NCI-H526 (cell line): ENCODE measurements around the gene AKNA.

Source experiments
- DNase-seq, 2 experiments: peaks; one replicate each; lab custom pipeline; 2025; lab: John Stamatoyannopoulos, UW

Gene AKNA

DNA sequence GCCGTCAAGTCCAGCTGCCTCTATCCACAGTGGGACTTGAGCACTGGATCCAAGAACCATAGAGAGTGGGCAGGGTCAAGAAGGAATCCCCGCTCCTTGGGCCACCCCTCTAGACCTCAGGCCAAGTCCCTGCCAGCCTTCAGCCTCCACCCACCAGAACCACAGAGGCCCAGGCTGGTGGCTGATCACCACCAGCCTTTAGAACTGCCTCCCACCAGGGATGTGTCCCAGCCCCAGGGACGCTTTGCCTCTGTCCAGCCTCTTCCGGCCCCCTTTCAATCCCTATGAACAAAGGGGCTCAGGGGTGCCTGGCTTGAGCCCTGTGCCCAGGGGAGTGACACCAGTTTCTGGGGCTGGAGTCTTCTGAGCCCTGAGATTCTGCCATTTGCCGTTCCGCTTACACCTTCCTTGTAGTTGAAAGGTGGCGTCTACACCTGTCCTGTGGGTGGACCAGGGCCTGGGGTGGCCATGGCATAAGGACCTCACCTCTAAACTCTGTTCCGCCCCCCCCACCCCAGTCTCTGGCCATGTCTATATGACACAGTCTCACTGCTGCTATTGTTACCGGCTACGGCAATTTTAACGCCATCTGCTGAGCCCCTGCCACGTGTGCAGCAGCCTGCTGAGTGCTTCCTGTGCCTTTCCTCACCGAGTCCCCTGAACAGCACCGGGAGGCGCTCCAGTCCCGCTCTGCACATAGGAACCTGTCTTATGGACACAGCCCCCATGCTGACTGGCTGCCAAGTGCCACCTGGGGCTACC is 100.6 kb downstream of the AKNA start:
- DNase-seq = no peak

GRCh38 chr9:114286146-114286679 is 101.6 kb downstream of the AKNA start:
- no peak for DNase-seq

DNA sequence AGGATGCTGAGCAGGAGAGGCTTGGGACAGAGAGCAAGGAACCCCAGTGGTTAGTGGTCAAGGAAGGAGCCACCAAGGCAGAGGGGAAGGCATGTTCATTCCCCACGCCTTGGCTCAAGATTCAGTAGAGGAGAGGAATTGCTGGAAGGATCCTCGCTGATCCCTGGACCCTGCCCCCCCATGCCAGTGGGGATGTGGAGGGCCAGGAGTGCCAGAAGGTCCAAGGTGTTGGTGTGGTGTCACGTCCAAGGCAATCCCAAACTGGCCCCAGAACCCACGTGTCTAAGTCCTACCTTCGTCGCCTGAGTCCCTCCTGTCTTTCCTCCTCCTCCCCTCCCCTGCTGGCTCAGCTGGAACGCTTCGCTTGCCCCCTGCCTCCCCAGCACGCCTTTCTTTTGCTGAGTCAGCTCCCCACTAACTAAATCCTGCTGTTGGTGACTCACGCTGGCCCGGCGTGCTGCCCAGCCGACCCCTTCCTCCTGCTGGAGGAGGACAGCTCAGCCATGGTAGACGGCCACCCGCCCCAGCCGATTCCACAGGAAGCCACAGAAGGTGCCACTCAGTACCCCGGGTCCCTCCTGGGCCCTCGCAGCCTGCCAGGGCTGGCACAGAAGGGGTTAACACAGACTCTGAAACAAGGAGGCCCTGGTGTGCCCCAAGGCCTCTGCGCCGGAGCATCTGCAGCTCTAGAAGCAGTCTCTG is 102.5 kb downstream of the AKNA start:
- DNase-seq = no peak

- DNase-seq = no peak
These were observed 103.3 kb downstream of the AKNA start for GRCh38 chr9:114284316-114285060.
